Globus pallidus (tissue), 1 donor: ENCODE data around the gene AP2A2.

Experiments used
- DNase-seq: peaks from one replicate; pipeline ENCODE4 v3.0.0-alpha.2; 2015; ENCODE audit warnings: low spot score

AP2A2 gene

DNA sequence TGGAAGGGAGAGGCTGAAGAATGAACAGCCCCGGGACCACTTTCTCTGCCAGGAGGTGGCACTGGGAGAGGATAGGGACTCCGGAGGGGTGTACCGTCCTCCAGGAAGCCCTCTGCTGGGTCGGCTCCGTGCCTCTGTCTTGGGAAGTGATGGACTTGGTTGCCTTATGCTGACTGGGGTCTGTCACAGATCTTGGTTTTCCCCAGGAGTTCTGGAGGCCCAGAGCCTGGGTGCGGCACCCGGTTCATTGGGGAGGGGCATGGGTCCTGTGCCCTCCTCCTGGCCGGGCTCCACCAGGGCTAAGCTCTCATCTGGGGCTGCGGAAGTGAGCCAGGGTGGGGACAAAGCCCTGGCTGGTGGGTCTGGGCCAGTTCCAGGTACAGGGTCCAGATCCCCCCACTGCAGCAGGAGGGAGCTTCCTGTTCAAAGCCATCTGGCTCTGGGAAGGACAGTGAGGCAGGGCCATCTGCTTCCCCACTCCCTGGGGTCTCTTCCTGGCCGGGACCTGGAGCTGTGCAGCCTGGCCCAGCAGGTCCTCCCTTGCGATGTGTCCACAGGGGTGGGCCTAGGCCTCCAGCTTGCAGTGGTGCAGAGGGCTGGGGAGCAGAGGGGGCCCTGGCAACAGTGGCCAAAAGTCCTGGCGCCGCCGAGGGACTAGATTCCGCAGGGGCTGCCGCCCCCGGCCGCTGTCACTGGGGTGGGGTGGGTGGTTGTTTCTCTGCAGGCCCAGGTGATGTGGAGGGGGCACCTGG lies 1.1 kb upstream of the AP2A2 start:
- DNase-seq: no peak

DNA sequence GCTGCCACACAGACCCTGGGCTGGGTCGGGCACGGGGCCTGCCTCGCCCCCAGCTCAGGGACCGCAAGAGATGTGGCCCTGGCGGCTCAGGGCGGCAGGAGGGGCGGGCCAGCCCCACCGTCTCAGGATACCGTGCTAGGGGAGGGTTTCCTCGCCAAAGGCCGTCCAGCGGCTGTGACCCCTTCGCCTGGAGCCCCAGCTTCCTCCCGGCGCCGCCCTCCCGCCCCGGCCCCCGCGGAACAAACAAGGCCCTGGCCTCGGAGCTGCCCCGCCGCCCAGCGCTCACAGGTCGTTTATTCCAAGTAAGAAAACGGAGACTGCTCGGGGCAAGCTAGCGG lies 543 bp upstream of the AP2A2 start:
- no peak for DNase-seq

GRCh38 chr11:926341-926916 lies 759 bp downstream of the AP2A2 start:
- DNase-seq: no peak

GRCh38 chr11:927871-928270 lies 2.2 kb downstream of the AP2A2 start:
- no peak for DNase-seq

DNA sequence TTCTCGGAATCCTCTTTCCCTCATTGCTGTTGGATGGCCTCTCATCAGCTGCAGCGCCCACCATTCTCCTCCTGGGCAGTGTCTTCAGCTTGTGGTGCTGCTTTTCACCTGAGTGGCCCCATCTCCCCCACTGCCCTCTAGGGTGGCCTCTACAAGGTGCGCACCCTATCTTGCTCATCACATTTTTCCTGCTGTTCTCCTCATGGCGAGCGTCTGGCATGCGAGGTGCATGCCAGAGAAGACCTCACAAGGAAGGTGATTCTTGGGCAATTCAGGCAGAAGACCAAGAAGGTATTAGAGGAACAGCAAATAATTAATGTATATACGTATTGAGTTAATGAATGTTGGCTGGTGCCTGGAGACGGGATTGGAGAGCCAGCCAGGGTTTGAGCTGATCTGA lies 3.1 kb downstream of the AP2A2 start:
- no peak for DNase-seq

- no peak for DNase-seq
Observed at GRCh38 chr11:929405-929804, 3.7 kb downstream of the AP2A2 start.

DNA sequence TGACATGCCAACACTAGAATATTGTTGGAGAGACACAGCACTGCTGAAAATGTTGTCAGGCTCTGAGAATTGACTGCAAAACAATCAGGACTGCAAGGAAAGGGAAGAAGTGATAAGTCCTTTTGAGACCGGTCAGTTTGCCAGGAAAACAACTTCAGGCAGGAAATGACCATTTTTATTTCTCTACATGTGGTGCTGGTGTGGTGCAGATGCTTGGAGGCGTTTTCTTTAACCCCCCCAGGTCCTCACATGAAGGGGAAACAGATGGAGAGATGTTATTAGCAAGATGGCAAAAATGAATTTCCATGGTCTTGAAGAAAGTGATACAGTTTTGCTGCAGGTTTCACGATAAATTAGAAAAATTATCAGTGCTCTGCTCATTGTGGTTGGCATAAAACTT lies 5.7 kb downstream of the AP2A2 start:
- no peak for DNase-seq

DNA sequence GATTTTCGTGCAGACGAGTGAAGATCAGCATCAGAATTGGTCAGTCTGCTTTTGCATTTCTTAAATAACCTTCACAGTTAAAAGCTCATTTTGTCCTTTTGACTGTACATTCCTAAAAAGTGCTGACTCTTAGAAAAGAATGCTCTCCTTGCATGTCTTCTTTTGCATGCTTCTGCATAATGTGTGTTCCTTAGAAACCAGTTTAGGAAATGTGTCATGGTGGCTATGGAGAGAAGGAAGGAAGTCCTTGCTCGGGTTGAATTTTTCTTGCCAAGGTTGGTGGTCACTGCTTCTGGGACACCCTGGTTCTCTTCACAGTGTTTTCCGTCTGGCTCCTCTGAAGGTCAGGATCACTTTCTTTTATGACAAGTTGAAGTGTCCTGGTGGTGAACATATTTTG lies 6.8 kb downstream of the AP2A2 start:
- no peak for DNase-seq

GRCh38 chr11:933142-933851 lies 7.6 kb downstream of the AP2A2 start:
- no peak for DNase-seq

GRCh38 chr11:933936-934335 lies 8.3 kb downstream of the AP2A2 start:
- DNase-seq: no peak

DNA sequence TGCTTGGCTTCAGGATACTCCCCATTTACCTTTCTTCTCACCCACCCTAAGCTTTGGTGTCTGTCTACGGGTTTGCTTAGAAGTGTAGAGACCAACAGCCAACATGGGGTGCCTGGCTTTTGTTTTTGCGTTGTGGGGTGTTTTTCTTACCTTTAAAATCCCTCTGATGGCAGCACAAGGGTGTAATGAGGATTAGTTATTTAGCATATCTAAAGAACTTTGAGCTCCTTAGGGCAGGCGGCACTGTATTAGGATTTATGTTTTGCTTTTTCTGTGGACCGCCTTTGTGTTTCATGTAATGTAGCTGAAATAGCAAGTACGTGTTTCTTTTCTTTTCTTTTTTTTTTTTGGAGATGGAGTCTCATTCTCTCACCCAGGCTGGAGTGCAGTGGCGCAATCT lies 8.9 kb downstream of the AP2A2 start:
- no peak for DNase-seq

GRCh38 chr11:936199-936598 lies 10.5 kb downstream of the AP2A2 start:
- no peak for DNase-seq

- DNase-seq: no peak
Observed at GRCh38 chr11:937841-938261, 12.2 kb downstream of the AP2A2 start.

DNA sequence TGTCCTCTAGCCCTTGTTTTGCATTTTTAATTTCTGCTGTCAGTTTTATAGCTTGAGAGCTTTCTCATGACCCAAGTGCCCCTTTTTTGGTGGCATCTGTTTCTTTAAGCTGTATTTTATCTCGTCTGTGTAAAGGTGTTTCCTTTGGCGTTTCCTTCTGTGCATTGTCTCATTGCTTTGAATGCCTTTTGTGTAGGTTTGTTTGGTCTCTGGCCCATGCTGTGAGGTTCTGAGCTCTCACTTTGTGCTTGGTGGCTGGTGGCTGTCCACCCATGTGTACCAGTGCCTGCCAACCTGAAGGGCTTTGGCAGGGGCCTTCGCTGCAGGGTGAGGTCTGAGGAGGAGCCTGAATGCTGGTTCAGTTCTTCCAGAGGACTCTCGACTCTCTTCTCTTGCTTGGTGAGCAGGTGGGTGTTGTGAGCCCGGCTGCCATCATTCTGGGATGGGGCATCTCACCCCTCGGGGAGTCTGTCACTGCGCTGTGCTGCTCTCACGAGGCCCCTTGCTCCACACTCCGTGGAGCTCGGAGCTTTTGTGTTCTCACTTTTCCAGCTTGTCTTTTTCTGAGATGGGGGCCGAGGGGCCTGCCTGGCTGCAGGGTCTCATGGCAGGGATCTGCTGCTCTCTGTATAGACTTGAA lies 14.9 kb downstream of the AP2A2 start:
- DNase-seq: no peak

DNA sequence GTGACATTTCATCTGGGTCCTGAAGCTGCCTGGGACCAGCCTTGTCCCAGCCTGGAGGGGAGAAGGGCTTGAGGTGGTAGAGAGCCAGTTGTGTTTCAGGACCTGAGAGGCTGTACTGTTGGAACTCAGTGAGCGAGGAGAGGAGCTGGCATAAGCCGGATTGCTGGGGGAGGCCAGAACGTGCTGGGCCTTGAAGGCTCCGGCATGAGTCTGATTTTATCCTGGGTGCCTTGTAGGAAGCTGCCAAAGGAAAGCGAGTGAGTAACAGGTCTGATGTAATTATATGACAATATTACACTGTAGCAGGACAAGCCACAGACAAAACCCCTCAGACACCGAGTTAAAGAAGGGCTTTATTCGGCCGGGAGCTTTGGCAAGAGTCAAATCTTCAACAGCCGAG lies 17.2 kb downstream of the AP2A2 start:
- no peak for DNase-seq

DNA sequence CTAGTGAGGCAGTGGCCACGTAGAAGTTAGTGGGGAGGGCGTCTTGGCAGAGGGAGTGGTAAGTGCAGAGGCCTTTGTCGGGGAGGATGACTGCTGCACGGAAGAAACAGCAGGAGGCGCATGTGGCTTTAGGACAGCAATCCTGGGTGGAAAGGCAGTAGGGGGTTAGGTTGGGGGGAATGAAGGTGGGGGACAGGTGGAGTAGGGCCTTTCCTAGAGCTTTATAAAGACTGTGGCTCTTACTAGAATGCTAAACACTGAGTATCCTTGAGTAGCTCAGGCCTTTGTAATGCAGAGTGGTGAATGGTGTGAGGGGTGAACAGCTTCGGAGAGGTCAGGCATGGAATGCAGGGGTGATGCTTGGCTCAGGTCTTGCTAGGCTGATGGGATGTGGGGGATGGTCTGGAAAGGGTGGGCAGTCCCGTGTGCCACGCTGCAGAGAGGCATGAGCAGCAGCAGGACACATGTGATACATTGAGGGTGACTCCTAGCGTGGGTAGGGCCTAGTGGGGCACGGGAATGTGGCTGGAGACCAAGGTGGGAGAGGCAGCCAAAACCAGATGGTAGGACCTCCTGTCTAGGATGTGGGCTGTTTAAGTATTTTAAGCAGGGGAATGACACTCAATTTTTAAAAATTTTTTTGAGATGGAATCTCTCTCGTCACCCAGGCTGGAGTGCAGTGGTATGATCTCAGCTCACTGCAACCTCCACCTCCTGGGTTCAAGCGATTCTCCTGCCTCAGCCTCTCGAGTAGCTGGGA lies 19.2 kb downstream of the AP2A2 start:
- DNase-seq: no peak

GRCh38 chr11:945986-946385 lies 20.3 kb downstream of the AP2A2 start:
- no peak for DNase-seq

DNA sequence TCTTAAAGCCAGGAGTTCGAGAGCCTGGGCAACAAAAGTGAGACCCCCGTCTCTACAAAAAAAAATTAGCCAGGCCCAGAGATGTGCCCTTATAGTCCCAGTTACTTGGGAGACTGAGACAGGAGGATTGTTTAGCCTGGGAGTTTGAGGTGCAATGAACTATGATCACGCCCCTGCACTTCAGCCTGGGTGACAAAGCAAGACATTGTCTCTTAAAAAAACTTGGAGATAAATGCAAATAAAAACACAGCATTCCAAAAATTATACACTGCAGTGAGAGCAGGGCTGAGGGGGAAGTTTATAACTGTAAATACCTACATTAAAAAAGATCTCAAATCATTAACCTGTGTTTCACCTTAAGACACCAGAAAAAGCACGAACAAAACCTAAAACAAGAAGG lies 22.1 kb downstream of the AP2A2 start:
- no peak for DNase-seq

DNA sequence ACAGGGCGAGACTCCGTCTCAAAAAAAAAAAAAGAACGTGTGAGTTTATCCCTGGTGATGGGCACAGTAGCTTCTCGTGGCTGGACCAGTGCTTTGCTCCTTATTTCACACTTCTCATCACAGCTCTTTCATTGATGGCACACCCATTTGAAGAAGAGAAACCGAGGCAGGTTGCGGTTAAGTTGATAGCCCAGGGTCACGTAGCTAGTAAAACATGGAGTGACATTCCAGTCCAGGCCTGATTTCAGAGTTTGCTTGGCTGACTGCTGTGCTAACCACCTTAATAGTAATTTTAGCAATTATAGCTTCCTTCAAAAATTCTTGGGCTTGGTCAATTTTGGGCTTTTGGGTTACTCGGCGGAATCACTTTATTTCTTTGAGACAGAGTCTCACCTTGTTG lies 25.8 kb downstream of the AP2A2 start:
- DNase-seq: no peak

GRCh38 chr11:952406-953385 lies 27.0 kb downstream of the AP2A2 start:
- DNase-seq: peak; percentile 60

- DNase-seq: no peak
Observed at GRCh38 chr11:953512-953911, 27.8 kb downstream of the AP2A2 start.
